Fibroblast of skin of back (primary cell): ENCODE results near the gene CAT.
A peak's percentile ranks its signal among the peaks of the same experiment; 100 is the strongest.

Experiments used
- DNase-seq: peaks from one replicate; pipeline ENCODE4 v3.0.0-alpha.2; 2013

Gene CAT

GRCh38 chr11:34425867-34426266 is 12.9 kb upstream of the CAT start:
- DNase-seq = no peak

- peak; percentile 52 for DNase-seq
Observed at GRCh38 chr11:34426766-34427185, 12.0 kb upstream of the CAT start.

- DNase-seq = peak; percentile 82
Observed at GRCh38 chr11:34427186-34427805, 11.4 kb upstream of the CAT start.

GRCh38 chr11:34431979-34432378 is 6.8 kb upstream of the CAT start:
- DNase-seq = no peak

- DNase-seq = no peak
Observed at GRCh38 chr11:34432822-34433221, 5.9 kb upstream of the CAT start.

GRCh38 chr11:34433899-34434298 is 4.8 kb upstream of the CAT start:
- no peak for DNase-seq

GRCh38 chr11:34437224-34438125 is 1.3 kb upstream of the CAT start:
- DNase-seq = no peak

- no peak for DNase-seq
Observed at GRCh38 chr11:34439610-34440198, 970 bp downstream of the CAT start.

- DNase-seq = no peak
Observed at GRCh38 chr11:34441814-34442213, 3.1 kb downstream of the CAT start.

GRCh38 chr11:34443136-34443535 is 4.4 kb downstream of the CAT start:
- no peak for DNase-seq

GRCh38 chr11:34444428-34444827 is 5.7 kb downstream of the CAT start:
- DNase-seq = no peak

GRCh38 chr11:34445956-34446355 is 7.2 kb downstream of the CAT start:
- no peak for DNase-seq

- DNase-seq = no peak
Observed at GRCh38 chr11:34446386-34446785, 7.7 kb downstream of the CAT start.

- DNase-seq = no peak
Observed at GRCh38 chr11:34447044-34447443, 8.3 kb downstream of the CAT start.

GRCh38 chr11:34448223-34448994 is 9.7 kb downstream of the CAT start:
- DNase-seq = no peak

GRCh38 chr11:34449013-34449412 is 10.3 kb downstream of the CAT start:
- DNase-seq = no peak

GRCh38 chr11:34451053-34451452 is 12.3 kb downstream of the CAT start:
- DNase-seq = no peak

GRCh38 chr11:34454308-34455032 is 15.7 kb downstream of the CAT start:
- no peak for DNase-seq

- DNase-seq = no peak
Observed at GRCh38 chr11:34457607-34458006, 18.9 kb downstream of the CAT start.

GRCh38 chr11:34458525-34458924 is 19.8 kb downstream of the CAT start:
- no peak for DNase-seq

- no peak for DNase-seq
Observed at GRCh38 chr11:34459507-34460162, 20.9 kb downstream of the CAT start.

- no peak for DNase-seq
Observed at GRCh38 chr11:34460278-34460677, 21.5 kb downstream of the CAT start.
